Adrenal gland (tissue), 5 donors: ENCODE results near the gene RNF220.

Source experiments
- POLR2A ChIP-seq, 2 donors: fragments of 450-650 bp; IDR thresholded peaks; one replicate each; pipeline ENCODE4 v1.6.1; 2017; ENCODE audit warnings: antibody characterized with exemption in 2 of 2, mild to moderate bottlenecking in 2 of 2, moderate library complexity in 1 of 2
- TF ChIP-seq, protein P1 (sequence below), 6 experiments: fragments of 450-650 bp in 4 of 6; fragments of 200-600 bp in 2 of 6; sonication (generic) in 1 of 6; IDR thresholded peaks; 1 replicate in 5 of 6; 2 replicates in 1 of 6; pipeline versions ENCODE4 v1.5.1 to v1.8.0; 2016 to 2021; ENCODE audit warnings: antibody characterized with exemption in 6 of 6, mild to moderate bottlenecking in 2 of 6, moderate library complexity in 1 of 6
- donor health status: DM: no; HTN: no; CAD: no.

DNA sequence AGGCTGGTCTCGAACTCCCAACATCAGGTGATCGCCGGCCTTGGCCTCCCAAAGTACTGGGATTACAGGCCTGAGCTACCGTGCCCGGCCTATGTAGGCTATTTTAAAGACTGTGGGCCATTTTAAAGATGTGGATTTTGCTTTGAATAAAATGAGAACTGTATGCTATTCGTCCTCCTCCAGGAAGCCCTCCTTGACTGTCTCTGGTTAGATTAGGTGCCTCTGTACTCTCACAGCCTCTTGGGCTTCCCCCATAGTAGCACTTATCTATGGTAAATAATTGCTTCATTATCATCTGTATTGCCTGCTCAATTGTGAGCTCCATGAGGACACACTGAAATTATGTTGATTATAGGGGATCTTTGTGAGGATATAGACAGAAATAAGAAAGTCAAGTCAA, 29.5 kb upstream of the RNF220 start:
- no peak for TF ChIP-seq POLR2A (IDR thresholded peaks at IDR 0.05)
- TF ChIP-seq, protein P1, sequence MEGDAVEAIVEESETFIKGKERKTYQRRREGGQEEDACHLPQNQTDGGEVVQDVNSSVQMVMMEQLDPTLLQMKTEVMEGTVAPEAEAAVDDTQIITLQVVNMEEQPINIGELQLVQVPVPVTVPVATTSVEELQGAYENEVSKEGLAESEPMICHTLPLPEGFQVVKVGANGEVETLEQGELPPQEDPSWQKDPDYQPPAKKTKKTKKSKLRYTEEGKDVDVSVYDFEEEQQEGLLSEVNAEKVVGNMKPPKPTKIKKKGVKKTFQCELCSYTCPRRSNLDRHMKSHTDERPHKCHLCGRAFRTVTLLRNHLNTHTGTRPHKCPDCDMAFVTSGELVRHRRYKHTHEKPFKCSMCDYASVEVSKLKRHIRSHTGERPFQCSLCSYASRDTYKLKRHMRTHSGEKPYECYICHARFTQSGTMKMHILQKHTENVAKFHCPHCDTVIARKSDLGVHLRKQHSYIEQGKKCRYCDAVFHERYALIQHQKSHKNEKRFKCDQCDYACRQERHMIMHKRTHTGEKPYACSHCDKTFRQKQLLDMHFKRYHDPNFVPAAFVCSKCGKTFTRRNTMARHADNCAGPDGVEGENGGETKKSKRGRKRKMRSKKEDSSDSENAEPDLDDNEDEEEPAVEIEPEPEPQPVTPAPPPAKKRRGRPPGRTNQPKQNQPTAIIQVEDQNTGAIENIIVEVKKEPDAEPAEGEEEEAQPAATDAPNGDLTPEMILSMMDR (IDR thresholded peaks at IDR 0.05): no peak
